ENCODE data around the gene ODAM.
A peak's percentile ranks its signal among the peaks of the same experiment; 100 is the strongest.
"Not testable (repeated sequence)": the region's sequence is repeated elsewhere in the genome, so short reads cannot be mapped to it uniquely, and the experiment has no call there.

Gene ODAM

GRCh38 chr4:70195425-70195824 lies at the start of gene ODAM:
Gene ODAM (plus strand): TSS chr4:70195725. CDS start chr4:70196544, 819 bp downstream.
- no peak for DNase-seq

GRCh38 chr4:70151271-70151670 lies 44.3 kb upstream of the ODAM start:
- DNase-seq = no peak

- no peak for DNase-seq
Observed at GRCh38 chr4:70152088-70152487, 43.4 kb upstream of the ODAM start.

- DNase-seq = no peak
Observed at GRCh38 chr4:70153937-70154336, 41.6 kb upstream of the ODAM start, which contains the start of gene PRR27. Gene PRR27 (plus strand): TSS chr4:70154237. CDS start chr4:70154376, 139 bp downstream.

- DNase-seq = no peak
Observed at GRCh38 chr4:70158576-70158975, 36.9 kb upstream of the ODAM start.

- no peak for DNase-seq
Observed at GRCh38 chr4:70177090-70177489, 18.4 kb upstream of the ODAM start.

- DNase-seq = no peak
Observed at GRCh38 chr4:70178075-70178660, 17.4 kb upstream of the ODAM start.

- DNase-seq = peak in 1 of 2 experiments; percentile 21
Observed at GRCh38 chr4:70179811-70180210, 15.7 kb upstream of the ODAM start.

GRCh38 chr4:70181864-70182263 lies 13.7 kb upstream of the ODAM start:
- no peak for DNase-seq

- no peak for DNase-seq
Observed at GRCh38 chr4:70182517-70183167, 12.9 kb upstream of the ODAM start.

GRCh38 chr4:70183168-70183939 lies 12.2 kb upstream of the ODAM start:
- peak in 1 of 2 experiments; percentile 50 for DNase-seq

GRCh38 chr4:70183940-70184246 lies 11.6 kb upstream of the ODAM start:
- DNase-seq = no peak

GRCh38 chr4:70187216-70187615 lies 8.3 kb upstream of the ODAM start:
- no peak for DNase-seq

GRCh38 chr4:70190579-70190978 lies 4.9 kb upstream of the ODAM start:
- no peak for DNase-seq

GRCh38 chr4:70191647-70192046 lies 3.9 kb upstream of the ODAM start:
- no peak for DNase-seq

- no peak for DNase-seq
Observed at GRCh38 chr4:70192895-70193294, 2.6 kb upstream of the ODAM start.

- DNase-seq = no peak
Observed at GRCh38 chr4:70196857-70197256, 1.3 kb downstream of the ODAM start.

GRCh38 chr4:70197842-70198241 lies 2.3 kb downstream of the ODAM start:
- DNase-seq = no peak

GRCh38 chr4:70203601-70204000 lies 8.1 kb downstream of the ODAM start:
- DNase-seq = no peak

GRCh38 chr4:70212752-70213151 lies 17.2 kb downstream of the ODAM start:
- not testable (repeated sequence) for DNase-seq

GRCh38 chr4:70216109-70216508 lies 20.6 kb downstream of the ODAM start:
- peak in 1 of 2 experiments; percentile 67 for DNase-seq

GRCh38 chr4:70216550-70216949 lies 21.0 kb downstream of the ODAM start:
- DNase-seq = peak in 1 of 2 experiments; percentile 16

GRCh38 chr4:70221389-70221788 lies 25.9 kb downstream of the ODAM start:
- peak in 1 of 2 experiments; percentile 10 for DNase-seq

GRCh38 chr4:70221818-70222217 lies 26.3 kb downstream of the ODAM start:
- DNase-seq = peak; percentile 55 to 87

All from NCI-H524 (cell line).